Measurements from ENCODE around the gene TUBGCP6. TPM values are rescaled to one million over a fixed set of nuclear protein-coding genes. Genes with fewer than 3 reads are reported as not detected.

TUBGCP6 gene
- total and polyA plus RNA-seq, 10 of the 15 experiments (the other 5 are each of a cell fraction or from before 2014, with no cell fraction given), result 0.74 to 41.4 (median 19.4) TPM

DNA sequence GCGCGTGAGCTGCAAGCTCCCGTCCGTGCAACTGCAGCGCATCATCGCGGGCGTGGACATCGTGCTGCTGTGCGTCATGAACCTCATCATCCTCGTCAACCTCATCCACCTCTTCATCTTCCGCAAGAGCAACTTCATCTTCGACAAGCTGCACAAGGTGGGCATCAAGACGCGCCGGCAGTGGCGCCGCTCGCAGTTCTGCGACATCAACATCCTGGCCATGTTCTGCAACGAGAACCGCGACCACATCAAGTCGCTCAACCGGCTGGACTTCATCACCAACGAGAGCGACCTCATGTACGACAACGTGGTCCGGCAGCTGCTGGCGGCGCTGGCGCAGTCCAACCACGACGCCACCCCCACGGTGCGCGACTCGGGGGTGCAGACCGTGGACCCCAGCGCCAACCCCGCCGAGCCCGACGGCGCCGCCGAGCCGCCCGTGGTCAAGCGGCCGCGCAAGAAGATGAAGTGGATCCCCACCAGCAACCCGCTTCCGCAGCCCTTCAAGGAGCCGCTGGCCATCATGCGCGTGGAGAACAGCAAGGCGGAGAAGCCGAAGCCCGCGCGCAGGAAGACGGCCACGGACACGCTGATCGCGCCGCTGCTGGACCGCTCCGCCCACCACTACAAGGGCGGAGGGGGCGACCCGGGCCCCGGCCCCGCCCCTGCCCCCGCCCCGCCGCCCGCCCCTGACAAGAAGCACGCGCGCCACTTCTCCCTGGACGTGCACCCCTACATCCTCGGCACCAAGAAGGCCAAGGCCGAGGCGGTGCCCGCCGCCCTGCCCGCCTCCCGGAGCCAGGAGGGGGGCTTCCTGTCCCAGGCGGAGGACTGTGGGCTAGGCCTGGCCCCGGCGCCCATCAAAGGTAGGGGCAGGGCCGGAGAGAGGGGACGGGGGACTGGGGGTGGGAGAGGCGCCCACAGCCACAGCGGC, 67.0 kb downstream of the TUBGCP6 start:
- Histone ChIP-seq H3K4me3 (no peak overlapping the region), H3K4me1 (ENCODE audit: control insufficient read depth, insufficient read depth, low read length) (peaks cover 6% of the 10 kb centered on the region), H3K27ac (ENCODE audit: control insufficient read depth, insufficient read depth) (no peak overlapping the region), H2AFZ (ENCODE audit: control insufficient read depth, low read depth, low read length) (no peak overlapping the region), H3K4me2 (ENCODE audit: control insufficient read depth, insufficient read depth) (no peak overlapping the region), H3K27me3 (replicated peaks in 1 of 2; ENCODE audit: control insufficient read depth in 2 of 2, insufficient read depth in 2 of 2, low read length in 1 of 2) (no peaks in the 10 kb centered on the region), H4K20me1 (ENCODE audit: control insufficient read depth, insufficient read depth) (no peaks in the 10 kb centered on the region), H3K9ac (ENCODE audit: control insufficient read depth, insufficient read depth, low read length) (no peak overlapping the region), H3K36me3 (ENCODE audit: control insufficient read depth in 2 of 2, insufficient read depth in 2 of 2, low read length in 1 of 2) (no peaks in the 10 kb centered on the region), H3K79me2 (ENCODE audit: control insufficient read depth, insufficient read depth, low read length) (no peaks in the 10 kb centered on the region), H3K9me3 (replicated peaks; ENCODE audit: control insufficient read depth, insufficient read depth, low read length) (no peaks in the 10 kb centered on the region)
- in situ Hi-C loops (cut with MboI), result no loop called here
- intact Hi-C loops (cut with micrococcal nuclease; ENCODE audit: unreplicated experiment), result no loop called here
- ChIA-PET CTCF (no interaction called here), SMC1A (ENCODE audit: uncharacterized antibody, unreplicated experiment) (no interaction called here), RAD21 (ENCODE audit: unreplicated experiment) (no interaction called here), POLR2A (no interaction called here)
- no peak for ATAC-seq
- no peak for DNase-seq (ENCODE audit: low read depth, low spot score)
- no TSS peak for BruUV-seq (replicated peaks)
- WGBS (ENCODE audit: insufficient coverage, insufficient replicate concordance, low lambda C conversion rate, missing lambda C conversion rate), result 95% methylated on average over 54 of the region's 98 CpGs
- FAIRE-seq, result no peak
- TF ChIP-seq ZNF274 (IDR thresholded peaks at IDR 0.05; ENCODE audit: insufficient read depth, insufficient read length) (no peak), USF2 (IDR thresholded peaks at IDR 0.05; ENCODE audit: borderline replicate concordance, low read depth, low read length) (no peak), SREBF2 (IDR thresholded peaks at IDR 0.05; ENCODE audit: low read length) (no peak), RUNX3 (IDR thresholded peaks at IDR 0.05; ENCODE audit: low read length) (no peak), SMC3 (IDR thresholded peaks at IDR 0.05; ENCODE audit: borderline replicate concordance, low read length) (no peak), NFXL1 (IDR thresholded peaks at IDR 0.05; ENCODE audit: borderline replicate concordance) (no peak), BCL3 (IDR thresholded peaks at IDR 0.05; ENCODE audit: borderline replicate concordance, insufficient read depth, low read depth, low read length, poor library complexity, severe bottlenecking) (no peak), FOXM1 (IDR thresholded peaks at IDR 0.05; ENCODE audit: low read depth, low read length) (no peak), TBL1XR1 (IDR thresholded peaks at IDR 0.05; ENCODE audit: low read depth, low read length) (no peak), ASH2L (IDR thresholded peaks at IDR 0.05; ENCODE audit: borderline replicate concordance, low read depth) (no peak), IKZF2 (IDR thresholded peaks at IDR 0.05) (no peak), SRF (IDR thresholded peaks at IDR 0.05; ENCODE audit: low read depth in 2 of 2, low read length in 2 of 2) (no peak), IRF3 (IDR thresholded peaks at IDR 0.05) (no peak), PML (IDR thresholded peaks at IDR 0.05; ENCODE audit: low read length) (no peak), POLR2AphosphoS5 (IDR thresholded peaks at IDR 0.05; ENCODE audit: low read length) (no peak)
- TF ChIP-seq, protein P1, sequence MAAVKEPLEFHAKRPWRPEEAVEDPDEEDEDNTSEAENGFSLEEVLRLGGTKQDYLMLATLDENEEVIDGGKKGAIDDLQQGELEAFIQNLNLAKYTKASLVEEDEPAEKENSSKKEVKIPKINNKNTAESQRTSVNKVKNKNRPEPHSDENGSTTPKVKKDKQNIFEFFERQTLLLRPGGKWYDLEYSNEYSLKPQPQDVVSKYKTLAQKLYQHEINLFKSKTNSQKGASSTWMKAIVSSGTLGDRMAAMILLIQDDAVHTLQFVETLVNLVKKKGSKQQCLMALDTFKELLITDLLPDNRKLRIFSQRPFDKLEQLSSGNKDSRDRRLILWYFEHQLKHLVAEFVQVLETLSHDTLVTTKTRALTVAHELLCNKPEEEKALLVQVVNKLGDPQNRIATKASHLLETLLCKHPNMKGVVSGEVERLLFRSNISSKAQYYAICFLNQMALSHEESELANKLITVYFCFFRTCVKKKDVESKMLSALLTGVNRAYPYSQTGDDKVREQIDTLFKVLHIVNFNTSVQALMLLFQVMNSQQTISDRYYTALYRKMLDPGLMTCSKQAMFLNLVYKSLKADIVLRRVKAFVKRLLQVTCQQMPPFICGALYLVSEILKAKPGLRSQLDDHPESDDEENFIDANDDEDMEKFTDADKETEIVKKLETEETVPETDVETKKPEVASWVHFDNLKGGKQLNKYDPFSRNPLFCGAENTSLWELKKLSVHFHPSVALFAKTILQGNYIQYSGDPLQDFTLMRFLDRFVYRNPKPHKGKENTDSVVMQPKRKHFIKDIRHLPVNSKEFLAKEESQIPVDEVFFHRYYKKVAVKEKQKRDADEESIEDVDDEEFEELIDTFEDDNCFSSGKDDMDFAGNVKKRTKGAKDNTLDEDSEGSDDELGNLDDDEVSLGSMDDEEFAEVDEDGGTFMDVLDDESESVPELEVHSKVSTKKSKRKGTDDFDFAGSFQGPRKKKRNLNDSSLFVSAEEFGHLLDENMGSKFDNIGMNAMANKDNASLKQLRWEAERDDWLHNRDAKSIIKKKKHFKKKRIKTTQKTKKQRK (IDR thresholded peaks at IDR 0.05; ENCODE audit: low read depth, low read length), result no peak
